GM19025 (cell line): ENCODE data around the gene MCUB.

Experiments used
- ATAC-seq: cut with Tn5 transposase; IDR thresholded peaks from one replicate; pipeline ENCODE4 v1.9.1; 2021; ENCODE audit warnings: mild to moderate bottlenecking, low read depth, moderate library complexity; ENCODE audit not compliant: unreplicated experiment

MCUB gene

GRCh38 chr4:109719604-109720003 is 159.6 kb downstream of the MCUB start:
- no peak for ATAC-seq

DNA sequence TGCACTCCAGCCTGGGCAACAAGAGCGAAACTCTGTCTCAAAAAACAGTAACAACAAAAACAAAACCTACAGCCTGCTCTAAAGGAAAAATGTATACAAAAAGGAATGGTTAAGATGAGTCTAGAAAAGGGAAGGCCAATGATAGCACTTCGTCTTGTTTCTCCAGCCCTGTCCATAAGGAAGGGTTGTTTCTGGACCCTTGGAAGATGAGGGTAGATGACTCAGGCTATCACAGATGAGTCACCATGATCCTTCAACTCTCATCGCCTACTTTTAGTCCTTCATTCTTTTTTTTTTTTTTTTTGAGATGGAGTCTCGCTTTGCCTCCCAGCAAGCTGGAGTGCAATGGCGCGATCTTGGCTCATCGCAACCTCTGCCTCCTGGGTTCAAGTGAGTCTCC is 161.0 kb downstream of the MCUB start:
- no peak for ATAC-seq

DNA sequence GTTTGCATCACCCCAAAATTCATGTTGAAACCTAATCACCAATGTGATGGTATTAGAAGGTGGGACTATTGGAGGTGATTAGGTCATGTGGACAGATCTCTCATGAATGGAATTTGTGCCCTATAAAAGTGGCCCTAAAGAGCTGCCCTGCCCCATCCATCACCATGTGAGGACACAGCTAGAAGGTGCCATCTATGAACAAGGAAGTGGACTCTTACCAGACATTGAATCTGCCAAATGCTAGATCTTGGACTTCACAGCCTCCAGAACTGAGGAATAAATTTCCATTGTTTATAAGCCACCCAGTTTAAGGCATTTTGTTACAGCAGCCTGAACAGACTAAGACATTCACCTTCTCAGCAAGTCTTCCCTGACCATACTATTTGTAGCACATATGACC is 162.3 kb downstream of the MCUB start:
- no peak for ATAC-seq

DNA sequence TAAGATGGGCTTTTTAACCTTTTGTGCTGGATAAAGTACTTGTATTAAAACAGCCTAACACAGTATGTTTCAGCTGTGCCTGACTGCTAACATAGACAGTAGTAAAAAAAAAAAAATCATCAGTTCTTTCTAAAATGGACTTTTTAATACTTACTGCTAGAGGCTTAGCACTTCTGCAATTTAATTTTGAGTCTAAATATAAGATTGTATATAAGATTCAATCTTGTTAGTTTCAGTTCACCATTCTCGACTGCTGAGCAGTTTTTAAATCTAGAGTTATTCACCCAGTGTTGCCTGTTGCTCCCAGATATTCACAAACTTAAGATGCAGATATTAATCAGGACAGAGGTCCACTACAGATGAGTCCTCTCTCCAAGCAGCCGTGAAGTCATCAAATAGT is 163.1 kb downstream of the MCUB start:
- no peak for ATAC-seq

DNA sequence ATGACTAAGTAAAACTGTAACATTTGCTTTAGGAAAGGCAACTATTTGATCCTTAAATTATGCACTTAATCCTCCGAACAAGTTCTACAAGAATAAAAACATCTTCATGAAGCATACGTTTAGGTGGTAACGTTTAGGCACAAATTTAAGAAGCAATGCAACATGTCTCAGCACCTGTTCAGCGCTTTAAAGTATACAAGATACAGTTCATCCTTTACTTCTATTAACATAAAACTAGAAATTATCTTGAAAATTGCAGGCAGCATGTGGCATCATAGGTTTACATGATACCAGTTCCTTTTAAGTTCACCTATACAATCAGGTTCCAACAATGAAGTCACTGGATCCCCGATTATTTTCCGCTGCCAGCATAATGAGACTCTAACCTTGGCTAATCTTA is 168.3 kb downstream of the MCUB start:
- no peak for ATAC-seq

DNA sequence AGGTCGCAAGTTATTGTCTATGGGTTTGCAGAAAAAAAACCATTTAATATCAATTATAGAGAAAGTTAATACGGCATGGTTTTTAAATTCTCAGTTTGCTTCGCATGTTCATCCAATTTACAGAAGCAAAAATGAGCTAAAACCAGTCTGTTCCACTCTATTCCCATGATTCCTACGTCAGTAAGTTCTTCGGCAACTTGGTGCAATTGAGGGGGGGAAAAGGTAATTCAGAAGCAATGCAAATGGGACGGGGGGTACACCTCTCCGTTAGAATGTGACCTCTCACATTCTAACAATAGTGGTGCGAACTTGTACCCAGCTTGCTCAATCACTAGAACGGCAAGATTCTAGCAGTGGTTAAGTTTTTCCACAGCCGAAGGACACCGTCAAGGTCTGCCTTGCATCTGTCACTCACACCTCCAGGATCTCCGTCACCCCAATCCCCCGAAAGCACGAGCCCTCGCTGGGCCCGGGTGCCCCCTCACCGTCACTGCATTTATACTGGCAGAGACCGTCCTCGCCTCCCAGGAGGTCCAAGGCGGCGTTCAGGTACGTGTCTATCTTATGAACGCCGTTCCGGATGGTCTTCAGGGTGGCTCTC is 169.2 kb downstream of the MCUB start:
- ATAC-seq: no peak

DNA sequence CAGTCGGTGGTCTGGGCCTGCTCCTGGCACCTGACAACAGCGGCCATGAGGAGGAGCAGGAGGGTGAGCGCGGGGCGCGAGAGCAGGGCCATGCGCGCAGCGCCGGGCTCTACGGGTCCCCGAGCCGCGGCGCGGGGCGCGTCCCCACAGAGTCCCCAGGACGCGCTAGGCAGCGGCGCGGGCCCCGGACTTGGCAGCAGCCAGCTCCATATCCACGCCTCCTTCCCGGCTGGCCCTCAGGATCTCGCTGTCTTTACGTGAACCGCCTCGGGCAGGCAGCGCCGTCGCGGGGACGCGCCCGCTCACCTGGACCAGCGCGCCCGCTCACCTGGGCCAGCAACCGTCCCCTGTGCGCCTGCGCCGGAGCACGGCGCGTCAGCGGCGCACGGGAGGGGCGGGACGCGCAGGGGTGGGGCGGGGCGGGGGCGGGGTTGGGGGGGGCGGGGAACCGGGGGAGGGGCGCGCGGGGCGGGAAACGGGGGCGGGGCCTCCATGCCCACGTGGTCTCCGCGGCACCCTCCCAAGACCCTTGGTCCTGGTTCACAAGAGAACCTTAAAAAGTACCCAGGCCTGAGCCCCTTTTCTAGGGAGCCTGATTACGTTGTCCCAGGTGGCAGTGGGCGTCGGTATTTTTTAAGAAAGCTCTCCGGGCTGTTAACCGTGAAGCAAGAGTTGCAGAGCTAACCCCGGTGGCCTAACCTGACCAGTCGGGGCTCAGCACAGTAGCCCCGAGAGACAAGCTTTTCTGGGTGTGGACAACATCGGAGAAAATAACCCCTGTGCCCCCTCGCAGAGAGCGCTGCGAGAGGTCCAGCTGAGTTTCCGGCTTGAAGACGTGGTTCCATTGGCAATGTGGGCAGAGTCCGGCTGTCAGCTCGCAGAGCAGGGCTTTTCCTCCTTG is 169.9 kb downstream of the MCUB start, which contains the start of gene PLA2G12A:
Gene PLA2G12A (minus strand): TSS at position 353 of the 901 bp plus-strand sequence. CDS start 261 bp downstream, at position 92.
- ATAC-seq: peak; percentile 90

- no peak for ATAC-seq
Observed at GRCh38 chr4:109730619-109731545, 170.8 kb downstream of the MCUB start.

DNA sequence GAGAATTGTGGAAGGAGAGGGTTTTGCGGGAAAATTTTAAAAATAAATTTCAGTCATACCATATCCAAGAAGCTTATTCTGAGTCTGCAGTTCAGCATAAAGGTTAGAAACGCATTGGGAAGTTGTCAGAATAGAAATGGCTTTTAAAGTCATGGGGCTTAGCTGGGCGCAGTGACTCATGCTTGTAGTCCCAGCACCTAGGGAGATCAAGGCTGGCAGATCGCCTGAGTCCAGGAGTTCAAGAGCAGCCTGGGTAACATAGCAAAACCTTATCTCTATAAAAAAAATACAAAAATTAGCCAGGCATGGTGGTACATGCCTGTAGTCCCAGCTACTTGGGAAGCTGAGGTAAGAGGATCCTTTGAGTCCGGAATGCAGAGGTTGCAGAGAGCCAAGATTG is 173.7 kb downstream of the MCUB start:
- no peak for ATAC-seq

DNA sequence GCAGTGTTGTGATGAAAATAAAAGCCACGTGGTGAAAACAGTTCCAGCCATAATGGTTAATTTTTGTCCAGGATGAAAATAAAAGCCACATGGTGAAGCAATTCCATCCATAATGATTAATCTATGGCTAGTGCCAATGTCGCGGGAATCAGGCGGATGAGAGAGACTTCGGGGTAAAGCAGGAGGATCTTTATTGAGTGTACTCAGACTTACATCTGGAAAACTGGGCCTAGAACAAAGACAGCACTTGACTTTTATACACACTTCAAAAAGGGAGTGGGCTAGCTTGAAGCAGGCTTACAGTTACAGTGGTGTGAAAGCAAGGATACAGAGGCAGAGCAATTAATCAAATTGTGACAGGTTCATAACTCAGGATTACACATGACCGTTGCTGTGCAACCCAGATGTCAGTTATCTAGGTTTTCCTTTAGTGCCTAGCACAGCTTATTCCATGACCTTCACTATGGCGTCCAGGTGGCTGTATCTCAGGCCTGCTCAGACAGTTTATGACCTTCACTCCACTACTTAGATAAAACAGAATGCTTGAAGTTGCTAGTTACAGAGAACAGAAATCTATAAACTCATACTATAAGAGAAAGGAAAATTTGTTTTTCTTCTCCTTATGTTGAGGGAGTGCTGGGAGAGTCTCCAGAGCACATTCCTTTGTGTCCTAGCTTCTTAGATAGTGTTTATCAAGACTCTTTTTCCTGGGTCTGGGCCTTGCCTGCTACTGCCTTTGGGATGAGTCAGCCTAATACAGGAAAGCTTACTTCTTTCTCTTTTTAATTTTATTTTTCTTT is 175.7 kb downstream of the MCUB start:
- no peak for ATAC-seq
